Lower leg skin (tissue), 4 donors: ENCODE data around the gene PODXL2. TPM values are rescaled to one million over a fixed set of nuclear protein-coding genes. Genes with fewer than 3 reads are reported as not detected.

Source experiments
- DNase-seq, 2 donors: peaks; one replicate each; pipeline ENCODE4 v3.0.0-alpha.2; 2019; ENCODE audit warnings: low spot score in 2 of 2
- H3K4me3 ChIP-seq: fragments of 200-600 bp; sonication (generic); 2 replicates; pipeline ENCODE4 v1.5.1; 2017; ENCODE audit warnings: mild to moderate bottlenecking, low read depth; ENCODE audit not compliant: poor library complexity, severe bottlenecking
- CTCF ChIP-seq, 3 donors: fragments of 450-650 bp; IDR thresholded peaks; one replicate each; pipeline ENCODE4 v1.5.1; 2016; ENCODE audit warnings: antibody characterized with exemption in 3 of 3, mild to moderate bottlenecking in 3 of 3, moderate library complexity in 2 of 3
- POLR2A ChIP-seq, 2 donors: fragments of 450-650 bp; IDR thresholded peaks; one replicate each; pipeline ENCODE4 v1.6.1; 2016 to 2017; ENCODE audit warnings: antibody characterized with exemption in 2 of 2, mild to moderate bottlenecking in 1 of 2, moderate library complexity in 1 of 2
- WGBS, 2 donors: methylation state at CpG; one replicate each; pipeline ENCODE4 v1.1.5; 2018; 5-methylcytosine and 5-hydroxymethylcytosine counted together
- intact Hi-C: fragments of 100-400 bp; cut with DNase I; formaldehyde crosslinking; loops from one replicate; pipeline ENCODE4 v1.15.0; 2023; ENCODE audit warnings: low total_unique reads
- total RNA-seq, 4 donors: library from RNA; depleted of rRNA; stranded (reverse); fragments of >200 nt; gene quantifications; one replicate each; pipeline ENCODE4 v1.1.0, GENCODE V29; 2016

Gene PODXL2
- total RNA-seq, 4 donors from 2014 or later, result 7.1 to 14.5 (median 9.2) TPM

- WGBS, 2 donors, result 76 to 84% methylated on average over 5 of the region's 5 CpGs
Measured at GRCh38 chr3:127639173-127640041, 10.4 kb downstream of the PODXL2 start.

GRCh38 chr3:127640042-127640355, 11.0 kb downstream of the PODXL2 start:
- 93 to 97% methylated on average over 3 of the region's 3 CpGs for WGBS, 2 donors
- TF ChIP-seq POLR2A (IDR thresholded peaks at IDR 0.05) (no peak), CTCF (IDR thresholded peaks at IDR 0.05) (no peak)
- intact Hi-C loops, result no loop called here
- no peak overlapping the region for H3K4me3 ChIP-seq
- DNase-seq, result peak in 1 of 2 donors; percentile 73

More at GRCh38 chr3:127639173-127640041, 10.4 kb downstream of the PODXL2 start:
- DNase-seq, result peak in 1 of 2 donors; percentile 74
- intact Hi-C loops, result no loop called here
- TF ChIP-seq POLR2A (IDR thresholded peaks at IDR 0.05), result no peak
- TF ChIP-seq CTCF (IDR thresholded peaks at IDR 0.05), result no peak
- no peak overlapping the region for H3K4me3 ChIP-seq

- WGBS, 2 donors, result 81 to 84% methylated on average over 5 of the region's 5 CpGs
- no peak overlapping the region for H3K4me3 ChIP-seq
- TF ChIP-seq CTCF (IDR thresholded peaks at IDR 0.05) (no peak), POLR2A (IDR thresholded peaks at IDR 0.05) (no peak)
- intact Hi-C loops, result no loop called here
- DNase-seq, result no peak
Measured at GRCh38 chr3:127644641-127645370, 15.8 kb downstream of the PODXL2 start.

GRCh38 chr3:127645371-127646015, 16.5 kb downstream of the PODXL2 start:
- intact Hi-C loops, result no loop called here

More at GRCh38 chr3:127645371-127646015, 16.5 kb downstream of the PODXL2 start:
- H3K4me3 ChIP-seq, result no peak overlapping the region
- DNase-seq, result peak in 1 of 2 donors; percentile 39
- no peak for TF ChIP-seq POLR2A (IDR thresholded peaks at IDR 0.05)
- TF ChIP-seq CTCF (IDR thresholded peaks at IDR 0.05), result no peak
- WGBS, 2 donors, result 94 to 95% methylated on average over 8 of the region's 8 CpGs
